Measurements from ENCODE around the gene BBS10. TPM values are rescaled to one million over a fixed set of nuclear protein-coding genes. Genes with fewer than 3 reads are reported as not detected.

BBS10 gene
- 13.9 and 20.8 TPM in 2 replicates for total RNA-seq

DNA sequence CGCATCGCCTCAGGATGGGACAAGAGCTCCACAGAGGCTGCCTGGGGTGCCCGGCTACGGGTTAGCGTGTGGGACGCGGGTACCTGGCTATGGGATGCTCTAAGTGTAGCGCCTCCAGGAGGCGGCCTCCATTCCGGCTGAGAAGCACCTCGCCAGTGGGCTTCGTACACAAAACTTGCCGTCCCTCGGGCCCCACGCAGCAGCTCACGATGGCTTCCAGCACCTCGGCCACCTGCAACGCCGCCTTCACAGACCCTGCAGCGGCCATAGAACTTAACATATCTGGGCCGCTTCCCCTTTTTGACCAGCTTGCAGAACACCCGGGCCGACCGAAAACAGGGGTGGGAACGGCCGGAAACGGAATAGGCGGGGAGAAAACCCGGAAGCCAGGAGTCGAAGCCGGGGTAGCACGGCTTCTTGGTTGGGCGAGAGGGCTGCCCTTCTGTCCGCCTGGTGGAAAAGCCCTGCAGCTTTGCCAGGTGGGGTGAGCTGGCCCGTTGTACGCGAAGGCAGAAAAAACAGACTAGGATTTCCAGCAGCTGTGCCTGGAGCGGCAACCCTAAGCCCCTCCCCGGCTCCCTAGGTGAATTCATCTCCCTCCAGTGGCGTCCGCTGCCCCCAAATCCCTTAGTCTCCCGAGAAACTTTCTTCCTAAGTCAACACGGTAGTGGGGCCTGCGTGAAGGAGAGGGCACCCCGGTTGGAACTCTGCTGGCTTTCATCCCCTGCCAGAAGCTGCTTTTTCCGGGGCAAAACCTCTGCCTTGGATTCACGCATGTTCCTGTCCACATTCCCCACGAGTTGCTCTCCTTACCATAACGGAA lies at the start of gene BBS10:
TSS of gene BBS10 (minus strand) at position 337 of the 823 bp plus-strand sequence. CDS start at position 280, 57 bp downstream.

Other genes with a start within 250 kb of the BBS10 start
- gene OSBPL8, start 211.4 kb upstream of the BBS10 start, total RNA-seq = 75.3 and 125 TPM in 2 replicates

All from aortic smooth muscle cell (primary cell).